Naive B cell (primary cell): ENCODE measurements around the gene KLHDC3. TPM values are rescaled to one million over a fixed set of nuclear protein-coding genes. Genes with fewer than 3 reads are reported as not detected.

ENCODE experiments used
- ATAC-seq, 2 donors: fragments of 150-1000 bp; cut with Tn5 transposase; 2 replicates each; pipeline ENCODE4 v1.10.0; 2021; ENCODE audit warnings: low read depth in 2 of 2, mild to moderate bottlenecking in 2 of 2, moderate library complexity in 2 of 2
- DNase-seq: peaks from one replicate; pipeline ENCODE4 v3.0.0; 2022
- H3K27ac Mint-ChIP-seq, 6 donors: one replicate each; pipeline ENCODE4 v1.8.0; 2020 to 2022; ENCODE audit warnings: mild to moderate bottlenecking in 6 of 6, mixed read lengths in 6 of 6, moderate library complexity in 5 of 6, inconsistent platforms in 2 of 6
- H3K27me3 Mint-ChIP-seq, 3 donors: one replicate each; pipeline ENCODE4 v1.8.0; 2021 to 2022; ENCODE audit warnings: mixed read lengths in 3 of 3, mild to moderate bottlenecking in 1 of 3
- H3K36me3 Mint-ChIP-seq, 2 donors: one replicate each; pipeline ENCODE4 v1.8.0; 2020 to 2022; ENCODE audit warnings: mixed read lengths in 2 of 2, inconsistent platforms in 1 of 2, mild to moderate bottlenecking in 1 of 2
- H3K4me1 Mint-ChIP-seq, 3 donors: one replicate each; pipeline ENCODE4 v1.8.0; 2020 to 2022; ENCODE audit warnings: mixed read lengths in 3 of 3, inconsistent platforms in 1 of 3, mild to moderate bottlenecking in 1 of 3, moderate library complexity in 1 of 3
- H3K4me3 Mint-ChIP-seq, 8 donors: one replicate each; pipeline ENCODE4 v1.8.0; 2020 to 2022; ENCODE audit warnings: mild to moderate bottlenecking in 8 of 8, mixed read lengths in 8 of 8, moderate library complexity in 8 of 8, inconsistent platforms in 2 of 8
- H3K9me3 Mint-ChIP-seq, 7 donors: one replicate each; pipeline ENCODE4 v1.8.0; 2020 to 2022; ENCODE audit warnings: mixed read lengths in 7 of 7, mild to moderate bottlenecking in 5 of 7, inconsistent platforms in 2 of 7, moderate library complexity in 1 of 7
- polyA plus RNA-seq, 6 donors: library from polyadenylated mRNA; unstranded; fragments of 300-500 nt; fragmentation: Illumina TruSeq; gene quantifications; one replicate each; pipeline ENCODE4 v1.2.3, GENCODE V29; 2021; ENCODE audit warnings: low read depth in 6 of 6

The KLHDC3 gene
- polyA plus RNA-seq = 100 to 1,000 TPM in 1 of 6 donors, 10 to 100 TPM in 5; 88.7 to 121 (median 92.0) TPM

- H3K4me3 Mint-ChIP-seq = peak within 1 kb of the TSS; percentile 84 to 99 (median 96)
- no peaks in the 10 kb centered on the region for H3K27me3 Mint-ChIP-seq
- peaks cover 50 to 72% (median 66%) of the 10 kb centered on the region in 3 donors for H3K4me1 Mint-ChIP-seq
- peak within 1 kb of the TSS; percentile 79 to 96 (median 91) for H3K27ac Mint-ChIP-seq
- H3K36me3 Mint-ChIP-seq = peaks cover 4 to 12% of the 10 kb centered on the region in 2 donors
- DNase-seq = peak; percentile 98
- ATAC-seq = peak; percentile 91 to 92
- H3K9me3 Mint-ChIP-seq = no peaks in the 10 kb centered on the region
These were observed at the start of gene KLHDC3, which contains the start of gene MEA1 for GRCh38 chr6:43013843-43014433. Gene KLHDC3 (plus strand): TSS chr6:43014249. CDS start chr6:43017193, 2,944 bp downstream. Gene MEA1 (minus strand): TSS chr6:43013946. CDS start chr6:43013813, 133 bp downstream.

GRCh38 chr6:42966571-42966970 is 47.5 kb upstream of the KLHDC3 start:
- peaks cover 0 to 6% (median 2%) of the 10 kb centered on the region in 3 donors for H3K4me1 Mint-ChIP-seq
- H3K36me3 Mint-ChIP-seq = peaks cover 0 to 15% of the 10 kb centered on the region in 2 donors
- ATAC-seq (no peak), DNase-seq (no peak)
- H3K27ac Mint-ChIP-seq = no peak overlapping the region
- H3K9me3 Mint-ChIP-seq = no peaks in the 10 kb centered on the region
- H3K27me3 Mint-ChIP-seq = peaks cover 0 to 12% (median 0%) of the 10 kb centered on the region in 3 donors
- no peak overlapping the region for H3K4me3 Mint-ChIP-seq

DNA sequence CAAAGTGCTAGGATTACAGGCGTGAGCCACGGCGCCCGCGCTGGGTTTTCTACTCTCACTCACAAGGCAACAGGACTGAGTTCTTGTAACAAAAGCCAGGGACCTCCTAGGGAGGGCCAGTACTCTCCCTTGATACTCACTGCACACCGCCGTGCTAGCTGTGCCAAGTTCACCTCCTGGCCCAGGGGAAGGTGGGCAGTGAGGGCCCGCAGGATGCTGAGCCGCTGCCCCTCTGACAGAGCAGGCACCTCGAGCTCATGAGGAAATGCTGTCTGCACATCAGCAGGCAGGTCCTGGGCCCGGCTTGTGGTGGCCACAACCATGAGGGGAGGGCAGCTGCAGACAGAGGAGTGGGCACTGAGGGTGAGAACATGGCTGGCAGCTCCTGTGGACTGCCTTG is 46.8 kb upstream of the KLHDC3 start:
- H3K27me3 Mint-ChIP-seq = peaks cover 0 to 6% (median 0%) of the 10 kb centered on the region in 3 donors
- H3K4me3 Mint-ChIP-seq = peak overlapping the region in 1 of 8 donors; percentile 19
- no peaks in the 10 kb centered on the region for H3K9me3 Mint-ChIP-seq
- ATAC-seq (no peak), DNase-seq (no peak)
- H3K27ac Mint-ChIP-seq = peak overlapping the region in 1 of 6 donors; percentile 77
- peaks cover 0 to 7% (median 2%) of the 10 kb centered on the region in 3 donors for H3K4me1 Mint-ChIP-seq
- H3K36me3 Mint-ChIP-seq = peaks cover 0 to 15% of the 10 kb centered on the region in 2 donors

- Mint-ChIP-seq H3K4me1 (peaks cover 0 to 7% (median 2%) of the 10 kb centered on the region in 3 donors), H3K27ac (no peak overlapping the region), H3K4me3 (no peak overlapping the region), H3K36me3 (peaks cover 0 to 15% of the 10 kb centered on the region in 2 donors), H3K9me3 (no peaks in the 10 kb centered on the region), H3K27me3 (no peaks in the 10 kb centered on the region)
- DNase-seq (no peak), ATAC-seq (no peak)
These were observed 45.8 kb upstream of the KLHDC3 start for GRCh38 chr6:42968126-42968701.

- peaks cover 0 to 15% of the 10 kb centered on the region in 2 donors for H3K36me3 Mint-ChIP-seq
- ATAC-seq = no peak
- no peak overlapping the region for H3K27ac Mint-ChIP-seq
- H3K9me3 Mint-ChIP-seq = no peaks in the 10 kb centered on the region
- H3K4me3 Mint-ChIP-seq = no peak overlapping the region
- peaks cover 0 to 7% (median 5%) of the 10 kb centered on the region in 3 donors for H3K4me1 Mint-ChIP-seq
- H3K27me3 Mint-ChIP-seq = no peaks in the 10 kb centered on the region
- DNase-seq = no peak
These were observed 45.3 kb upstream of the KLHDC3 start for GRCh38 chr6:42968783-42969182.

DNA sequence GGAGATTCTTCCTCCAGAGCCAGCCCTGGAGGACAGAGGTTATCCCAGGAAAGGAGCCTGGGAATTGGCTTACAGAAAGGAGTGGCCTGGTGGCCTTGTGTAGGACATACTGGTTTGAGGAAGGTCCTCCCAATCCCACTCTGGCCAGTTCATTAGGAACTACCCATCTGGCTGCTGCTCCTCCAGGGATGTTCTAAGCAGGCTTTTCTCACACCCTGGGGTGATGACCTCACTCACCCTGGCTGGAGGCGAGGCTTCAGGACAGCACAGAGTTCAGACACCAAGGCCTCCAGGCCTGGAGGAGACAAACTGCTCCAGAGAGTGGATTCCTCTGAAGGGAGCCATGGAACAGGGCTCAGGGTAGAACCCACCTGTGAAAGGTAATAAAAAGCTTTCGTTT is 44.6 kb upstream of the KLHDC3 start:
- H3K36me3 Mint-ChIP-seq = peaks cover 0 to 15% of the 10 kb centered on the region in 2 donors

DNA sequence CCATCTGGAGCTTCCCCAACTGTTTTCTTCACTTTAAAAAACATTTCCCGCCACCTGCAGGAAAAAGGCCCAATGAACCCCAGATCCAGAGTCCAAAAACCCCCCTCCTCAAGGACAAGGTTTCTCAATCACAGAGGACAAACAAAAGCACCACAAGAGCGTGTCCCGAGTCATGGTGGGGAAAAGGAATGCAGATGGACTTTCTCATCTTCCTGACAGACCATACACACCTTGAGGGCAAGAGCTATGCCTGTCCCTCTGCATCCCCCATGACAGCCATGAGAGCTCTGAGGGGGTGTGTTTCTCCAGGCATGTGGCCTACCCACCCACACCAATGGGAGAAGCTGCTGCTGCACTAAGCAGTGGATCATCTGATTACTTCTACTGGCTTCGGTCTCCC is 44.1 kb upstream of the KLHDC3 start:
- H3K27ac Mint-ChIP-seq = peak overlapping the region in 1 of 6 donors; percentile 24

More for the DNA sequence above, 44.6 kb upstream of the KLHDC3 start:
- Mint-ChIP-seq H3K27ac (no peak overlapping the region), H3K4me3 (no peak overlapping the region), H3K27me3 (no peaks in the 10 kb centered on the region), H3K9me3 (no peaks in the 10 kb centered on the region), H3K4me1 (peaks cover 0 to 8% (median 7%) of the 10 kb centered on the region in 3 donors)
- DNase-seq (no peak), ATAC-seq (no peak)

GRCh38 chr6:42970871-42971612 is 43.0 kb upstream of the KLHDC3 start:
- Mint-ChIP-seq H3K4me1 (peaks cover 0 to 13% (median 7%) of the 10 kb centered on the region in 3 donors), H3K27me3 (no peaks in the 10 kb centered on the region), H3K36me3 (peaks cover 0 to 7% of the 10 kb centered on the region in 2 donors), H3K4me3 (no peak overlapping the region), H3K27ac (no peak overlapping the region), H3K9me3 (no peaks in the 10 kb centered on the region)
- DNase-seq (no peak), ATAC-seq (no peak)

More for the DNA sequence above, 44.1 kb upstream of the KLHDC3 start:
- DNase-seq (no peak), ATAC-seq (no peak)
- H3K4me1 Mint-ChIP-seq = peaks cover 0 to 13% (median 7%) of the 10 kb centered on the region in 3 donors
- H3K4me3 Mint-ChIP-seq = no peak overlapping the region
- H3K36me3 Mint-ChIP-seq = peaks cover 0 to 15% of the 10 kb centered on the region in 2 donors
- no peaks in the 10 kb centered on the region for H3K9me3 Mint-ChIP-seq
- H3K27me3 Mint-ChIP-seq = no peaks in the 10 kb centered on the region

GRCh38 chr6:42971746-42972327 is 42.2 kb upstream of the KLHDC3 start:
- peaks cover 0 to 7% of the 10 kb centered on the region in 2 donors for H3K36me3 Mint-ChIP-seq
- no peaks in the 10 kb centered on the region for H3K27me3 Mint-ChIP-seq
- no peak overlapping the region for H3K27ac Mint-ChIP-seq
- no peak for DNase-seq
- no peak overlapping the region for H3K4me3 Mint-ChIP-seq
- H3K9me3 Mint-ChIP-seq = no peaks in the 10 kb centered on the region
- ATAC-seq = no peak
- peaks cover 3 to 17% (median 8%) of the 10 kb centered on the region in 3 donors for H3K4me1 Mint-ChIP-seq

- no peak overlapping the region for H3K4me3 Mint-ChIP-seq
- peak overlapping the region in 3 of 6 donors; percentile 29 to 74 (median 52) for H3K27ac Mint-ChIP-seq
These were observed 40.1 kb upstream of the KLHDC3 start for GRCh38 chr6:42973926-42974325.

GRCh38 chr6:42974919-42975505 is 39.0 kb upstream of the KLHDC3 start:
- ATAC-seq (no peak), DNase-seq (no peak)
- Mint-ChIP-seq H3K27me3 (no peaks in the 10 kb centered on the region), H3K36me3 (no peaks in the 10 kb centered on the region), H3K27ac (peak overlapping the region in 1 of 6 donors; percentile 42), H3K4me3 (no peak overlapping the region), H3K4me1 (peaks cover 23 to 43% (median 23%) of the 10 kb centered on the region in 3 donors), H3K9me3 (no peaks in the 10 kb centered on the region)

More at GRCh38 chr6:42973926-42974325, 40.1 kb upstream of the KLHDC3 start:
- ATAC-seq (no peak), DNase-seq (no peak)
- Mint-ChIP-seq H3K36me3 (no peaks in the 10 kb centered on the region), H3K27me3 (no peaks in the 10 kb centered on the region), H3K9me3 (no peaks in the 10 kb centered on the region), H3K4me1 (peaks cover 12 to 32% (median 15%) of the 10 kb centered on the region in 3 donors)

DNA sequence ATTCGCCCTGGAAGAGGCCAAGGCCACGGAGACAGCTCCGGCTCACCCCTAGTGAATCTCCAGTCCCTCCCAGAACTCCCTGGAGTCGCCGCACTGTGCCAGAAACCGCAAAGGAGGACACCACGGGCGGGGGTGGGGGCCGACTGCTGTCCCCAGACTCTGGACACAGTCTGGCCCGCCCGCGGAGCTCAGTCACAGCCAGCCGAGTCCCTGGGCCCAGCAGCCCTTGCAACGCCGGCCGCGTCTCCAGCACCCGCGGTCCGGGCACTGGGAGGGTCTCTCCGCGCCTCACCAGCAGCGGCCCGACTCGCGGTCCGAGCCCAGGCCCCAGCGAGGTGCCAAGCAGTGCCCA is 35.6 kb upstream of the KLHDC3 start:
- no peaks in the 10 kb centered on the region for H3K36me3 Mint-ChIP-seq
- DNase-seq = peak; percentile 2
- peak overlapping the region; percentile 71 to 94 (median 87) for H3K27ac Mint-ChIP-seq
- H3K4me1 Mint-ChIP-seq = peaks cover 23 to 46% (median 26%) of the 10 kb centered on the region in 3 donors
- ATAC-seq = no peak
- no peaks in the 10 kb centered on the region for H3K27me3 Mint-ChIP-seq
- H3K4me3 Mint-ChIP-seq = peak overlapping the region; percentile 84 to 94 (median 88)
- H3K9me3 Mint-ChIP-seq = no peaks in the 10 kb centered on the region
